NOMO-1 treated with dmso at 0.1 percent for 144 hours (cell line): ENCODE data around the gene PALB2.
"Not testable (repeated sequence)": the region's sequence is repeated elsewhere in the genome, so short reads cannot be mapped to it uniquely, and the experiment has no call there.

ENCODE experiments used
- DNase-seq: peaks from one replicate; lab custom pipeline; 2025; ENCODE audit not compliant: unreplicated experiment; lab: John Stamatoyannopoulos, UW

Gene PALB2

GRCh38 chr16:23584186-23585076 lies 56.7 kb downstream of the PALB2 start:
- DNase-seq, result no peak

DNA sequence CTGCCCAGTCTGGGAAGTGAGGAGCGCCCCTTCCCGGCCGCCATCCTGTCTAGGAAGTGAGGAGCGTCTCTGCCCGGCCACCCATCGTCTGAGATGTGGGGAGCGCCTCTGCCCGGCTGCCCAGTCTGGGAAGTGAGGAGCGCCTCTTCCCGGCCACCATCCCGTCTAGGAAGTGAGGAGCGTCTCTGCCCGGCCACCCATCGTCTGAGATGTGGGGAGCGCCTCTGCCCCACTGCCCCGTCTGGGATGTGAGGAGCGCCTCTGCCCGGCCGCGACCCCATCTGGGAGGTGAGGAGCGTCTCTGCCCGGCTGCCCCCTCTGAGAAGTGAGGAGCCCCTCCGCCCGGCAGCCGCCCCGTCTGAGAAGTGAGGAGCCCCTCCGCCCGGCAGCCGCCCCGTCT lies 57.8 kb downstream of the PALB2 start:
- DNase-seq, result not testable (repeated sequence)

DNA sequence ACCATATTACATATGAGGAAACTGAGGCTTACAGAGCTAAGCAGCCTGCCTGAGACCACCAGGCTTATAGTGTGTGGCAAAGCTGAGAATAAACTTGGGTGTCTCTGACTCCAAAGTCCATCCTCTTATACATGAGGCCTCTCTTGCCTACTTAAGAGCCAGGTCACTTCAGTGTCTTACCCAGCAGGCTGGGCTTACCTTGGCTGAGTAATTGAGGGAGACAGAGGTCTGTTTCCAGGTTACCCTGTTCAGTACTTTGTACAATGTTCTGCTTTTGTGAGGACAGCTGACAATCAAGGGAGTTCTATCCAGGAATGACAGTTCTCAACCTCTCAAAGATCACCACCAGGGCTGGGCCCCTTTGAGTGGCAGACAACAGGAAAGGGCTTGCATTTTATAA lies 59.3 kb downstream of the PALB2 start:
- no peak for DNase-seq

- no peak for DNase-seq
Observed at GRCh38 chr16:23580391-23580790, 60.7 kb downstream of the PALB2 start.

DNA sequence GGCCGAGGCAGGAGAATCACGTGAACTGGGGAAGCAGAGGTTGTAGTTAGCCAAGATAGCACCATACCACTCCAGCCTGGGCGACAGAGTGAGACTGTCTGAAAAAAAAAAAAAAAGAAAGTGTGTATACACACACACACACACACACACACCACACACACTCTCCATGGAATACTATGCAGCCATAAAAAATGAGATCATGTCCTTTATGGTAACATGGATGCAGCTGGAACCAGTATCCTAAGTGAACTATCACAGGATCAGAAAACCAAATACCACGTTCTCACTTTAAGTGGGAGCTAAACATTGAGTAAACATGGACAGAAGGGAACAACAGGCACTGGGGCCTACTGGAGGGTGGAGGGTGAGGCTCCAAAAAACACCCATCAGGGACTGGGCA lies 61.7 kb downstream of the PALB2 start:
- DNase-seq, result no peak

DNA sequence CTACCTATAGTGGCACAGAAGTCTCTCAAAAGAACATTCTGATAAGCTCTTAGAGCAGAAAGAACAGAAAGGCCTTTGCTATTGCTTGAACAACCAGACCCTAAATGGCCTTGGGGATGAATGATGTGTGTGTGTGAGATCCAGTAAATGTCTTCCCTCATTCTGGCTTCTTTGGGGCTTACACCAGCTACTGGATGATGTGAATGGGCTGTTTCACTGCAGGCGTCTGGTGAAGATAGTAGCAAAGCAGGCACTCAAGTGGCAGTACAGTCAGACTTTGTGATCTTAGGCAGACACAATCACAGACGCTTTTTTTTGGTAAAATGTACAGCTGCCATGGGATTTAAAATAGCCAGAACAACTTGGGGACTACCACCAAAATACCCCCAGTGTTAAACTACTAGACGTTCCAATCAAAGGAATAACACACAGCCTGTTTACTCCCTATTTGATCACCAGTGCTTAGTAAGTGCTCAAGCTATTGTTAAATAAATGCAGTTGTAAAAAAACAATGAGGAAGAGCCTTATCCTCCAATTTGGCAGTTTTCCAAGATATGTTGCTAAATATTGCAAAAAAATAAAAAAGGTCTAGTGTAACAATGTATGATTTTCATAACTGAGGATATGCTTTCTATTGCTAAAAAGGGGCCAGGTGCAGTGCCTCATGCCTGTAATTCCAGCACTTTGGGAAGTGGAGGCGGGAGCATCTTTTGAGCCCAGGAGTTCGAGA lies 62.8 kb downstream of the PALB2 start:
- DNase-seq, result no peak

DNA sequence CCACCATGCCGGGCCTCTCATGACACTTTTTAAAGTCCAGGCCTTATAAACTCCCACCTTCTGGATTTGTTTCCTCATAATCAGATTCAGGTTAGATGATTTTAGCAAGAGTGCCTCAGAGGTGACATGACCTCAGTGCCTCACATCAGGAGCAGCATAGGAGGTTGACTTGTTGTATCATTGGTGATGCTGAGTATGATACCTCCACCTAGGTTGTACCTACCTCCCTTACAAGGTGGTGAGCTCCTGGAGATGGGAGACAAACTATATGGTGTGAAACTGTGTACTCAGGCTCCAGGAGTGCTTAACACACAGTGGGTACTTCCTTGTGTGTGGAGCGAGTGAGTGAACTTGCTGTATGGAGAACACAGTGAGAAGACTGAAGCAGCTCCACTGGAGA lies 63.6 kb downstream of the PALB2 start:
- no peak for DNase-seq

- DNase-seq, result no peak
Observed at GRCh38 chr16:23575834-23576233, 65.3 kb downstream of the PALB2 start.

DNA sequence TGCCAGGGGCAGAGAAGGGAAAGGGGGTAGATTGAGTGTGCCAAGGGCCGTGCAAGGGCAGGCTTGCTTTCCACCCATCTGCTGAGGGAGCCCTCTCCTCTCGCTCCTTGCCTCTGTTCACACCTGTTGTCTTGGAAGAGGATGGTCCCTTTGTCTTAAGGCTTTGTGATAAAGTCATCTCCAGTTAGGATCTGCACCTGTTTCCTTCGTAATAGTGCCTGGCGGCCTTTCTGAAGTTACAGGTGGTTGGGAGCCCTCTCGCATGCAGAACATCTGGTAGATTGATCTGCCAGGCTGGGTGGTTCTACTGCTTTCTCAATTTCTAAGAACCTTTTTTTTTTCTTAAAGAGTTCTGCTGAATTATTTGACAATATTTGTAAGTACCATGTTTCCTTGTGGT lies 67.3 kb downstream of the PALB2 start:
- DNase-seq, result no peak

- no peak for DNase-seq
Observed at GRCh38 chr16:23572394-23572793, 68.7 kb downstream of the PALB2 start.

DNA sequence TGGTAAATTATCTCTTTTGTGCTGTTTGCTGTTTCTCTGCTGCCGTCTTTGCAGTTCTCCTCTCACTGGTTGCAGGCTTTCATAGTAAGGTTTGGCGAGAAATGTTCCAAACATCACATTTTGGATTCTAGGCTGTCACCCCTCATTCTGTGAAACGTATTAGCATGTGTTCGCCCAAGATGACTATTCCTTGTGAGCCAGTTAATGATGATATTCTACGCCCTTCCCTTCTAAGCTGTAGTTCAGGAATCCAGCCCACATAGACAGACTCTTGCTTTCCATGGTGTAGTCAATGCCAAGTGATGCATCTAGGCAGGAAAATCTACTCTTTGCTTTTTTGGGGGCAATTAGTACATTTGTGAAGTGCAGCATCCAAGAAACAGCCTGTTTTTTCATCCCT lies 69.2 kb downstream of the PALB2 start:
- no peak for DNase-seq

DNA sequence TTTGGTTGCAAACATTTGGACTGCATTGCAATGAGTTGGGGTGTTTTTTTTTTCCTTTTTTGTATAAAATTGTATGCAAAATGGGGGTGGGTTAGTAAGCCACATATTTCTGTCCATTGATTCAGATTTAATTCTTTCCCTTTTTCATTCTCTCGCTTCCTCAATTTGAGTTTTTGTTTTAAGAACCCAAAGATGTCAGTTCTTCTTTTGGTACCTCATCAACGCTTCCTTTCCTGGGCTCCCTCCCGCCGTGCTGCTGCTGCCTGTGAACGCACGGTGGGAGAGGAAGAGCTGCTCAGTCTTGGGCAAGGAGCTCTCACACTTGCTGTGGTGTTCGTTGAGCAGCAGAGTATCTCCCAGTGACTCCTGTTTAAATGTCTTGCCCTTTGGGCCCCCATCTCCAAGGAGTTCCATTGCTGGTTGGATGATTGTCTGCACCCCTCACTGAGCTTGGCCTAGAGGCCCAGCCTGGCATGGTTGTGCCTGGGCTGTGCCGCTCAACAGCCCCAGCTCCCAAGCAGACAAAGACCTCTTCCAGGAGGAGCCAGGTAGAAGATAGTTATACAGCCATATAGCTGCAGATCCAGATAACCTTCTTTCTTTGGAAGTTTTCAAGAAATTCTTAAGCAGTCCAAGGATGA lies 70.0 kb downstream of the PALB2 start:
- DNase-seq, result peak; percentile 93

DNA sequence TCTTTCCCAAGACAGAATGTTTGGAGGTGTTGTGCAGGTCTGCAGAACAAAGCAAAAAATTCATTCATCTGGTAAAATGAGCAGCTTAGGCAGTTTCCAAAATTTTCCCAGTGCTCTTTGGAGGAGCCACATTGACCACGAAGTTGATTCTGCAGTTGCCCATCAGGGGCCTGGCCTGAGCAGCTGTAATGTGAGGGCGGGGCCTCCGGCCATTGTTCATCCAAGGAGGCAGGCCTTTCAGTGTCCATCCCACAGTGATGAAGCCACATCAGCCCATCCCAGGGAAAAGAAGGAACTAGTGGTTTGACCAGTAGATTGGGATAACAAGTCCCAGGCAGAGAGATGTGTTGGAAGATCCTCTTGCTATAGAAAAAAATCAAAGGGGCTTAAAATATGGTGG lies 73.5 kb downstream of the PALB2 start:
- no peak for DNase-seq

- no peak for DNase-seq
Observed at GRCh38 chr16:23566724-23567123, 74.4 kb downstream of the PALB2 start.

GRCh38 chr16:23564575-23565363 lies 76.3 kb downstream of the PALB2 start:
- DNase-seq, result no peak

- no peak for DNase-seq
Observed at GRCh38 chr16:23563186-23563585, 77.9 kb downstream of the PALB2 start.

DNA sequence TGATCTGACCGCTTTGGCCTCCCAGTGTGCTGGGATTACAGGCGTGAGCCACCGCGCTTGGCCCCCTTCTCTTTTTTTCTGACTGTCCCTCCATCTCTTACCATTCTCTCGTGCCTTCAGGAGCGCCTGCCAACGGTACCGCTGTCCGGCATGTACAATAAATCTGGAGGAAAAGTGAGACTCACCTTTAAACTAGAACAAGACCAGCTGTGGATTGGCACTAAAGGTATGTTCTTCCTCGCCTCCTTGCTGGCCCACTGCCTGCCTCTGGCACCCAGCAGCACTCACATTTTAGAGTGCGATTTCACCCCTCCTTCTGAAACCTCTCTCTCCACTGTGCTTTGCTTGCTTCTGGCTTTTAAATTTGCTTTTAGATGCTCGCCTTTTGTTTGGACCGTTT lies 78.6 kb downstream of the PALB2 start:
- DNase-seq, result no peak

DNA sequence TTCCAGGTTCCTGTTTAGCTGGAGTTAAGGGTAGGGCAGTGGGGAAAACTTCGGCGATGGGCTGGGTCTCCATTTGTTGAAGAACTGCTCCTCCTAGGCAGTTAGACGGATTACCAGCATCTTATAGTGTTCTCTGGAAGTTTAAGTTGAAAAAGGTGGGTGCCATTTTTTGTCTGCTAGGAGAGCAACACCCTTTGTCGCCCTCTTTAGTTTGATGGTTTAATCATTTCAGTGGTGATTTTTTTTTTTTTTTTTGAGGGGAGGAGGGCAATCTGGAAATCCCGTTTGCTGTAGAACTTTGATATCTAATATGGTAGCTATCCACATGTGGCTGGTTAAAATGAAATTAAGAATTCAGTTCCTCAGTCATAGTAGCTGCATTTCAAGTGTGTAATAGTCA lies 79.5 kb downstream of the PALB2 start:
- DNase-seq, result no peak

- DNase-seq, result no peak
Observed at GRCh38 chr16:23557779-23558702, 83.1 kb downstream of the PALB2 start.
